Type B pancreatic cell (in vitro differentiated cells): ENCODE data around the gene YES1. TPM values are rescaled to one million over a fixed set of nuclear protein-coding genes. Genes with fewer than 3 reads are reported as not detected.

Source experiments
- DNase-seq: peaks from one replicate; pipeline ENCODE4 v3.0.0; 2021; ENCODE audit warnings: mixed read lengths; ENCODE audit not compliant: unreplicated experiment; ENCODE audit errors: extremely low spot score
- H3K27ac Mint-ChIP-seq: 2 replicates; pipeline ENCODE4 v1.8.0; 2021; ENCODE audit warnings: mild to moderate bottlenecking, mixed read lengths
- H3K27me3 Mint-ChIP-seq: 2 replicates; pipeline ENCODE4 v1.8.0; 2021; ENCODE audit warnings: mixed read lengths
- H3K36me3 Mint-ChIP-seq: 2 replicates; pipeline ENCODE4 v1.8.0; 2021; ENCODE audit warnings: mixed read lengths
- H3K4me1 Mint-ChIP-seq: one replicate; pipeline ENCODE4 v1.8.0; 2021; ENCODE audit warnings: mixed read lengths; ENCODE audit not compliant: unreplicated experiment
- H3K4me3 Mint-ChIP-seq: 2 replicates; pipeline ENCODE4 v1.8.0; 2021; ENCODE audit warnings: mild to moderate bottlenecking, mixed read lengths
- H3K9me3 Mint-ChIP-seq: 2 replicates; pipeline ENCODE4 v1.8.0; 2021; ENCODE audit warnings: mixed read lengths
- total RNA-seq: library from RNA; stranded (reverse); gene quantifications from 2 replicates; pipeline ENCODE4 v1.2.1, GENCODE V29; 2021; ENCODE audit warnings: low replicate concordance
- TF ChIP-seq, protein P1 (sequence below): fragments of 200-600 bp; sonication (generic); conservative IDR thresholded peaks from 2 replicates; pipeline ENCODE4 v1.5.0; 2021; ENCODE audit warnings: antibody characterized with exemption, mild to moderate bottlenecking

YES1 gene
- total RNA-seq, 1 donor from 2014 or later = 48.5 TPM

- Mint-ChIP-seq H3K9me3 (no peaks in the 10 kb centered on the region), H3K36me3 (peaks cover 30% of the 10 kb centered on the region), H3K27me3 (no peaks in the 10 kb centered on the region), H3K4me1 (no peaks in the 10 kb centered on the region), H3K27ac (no peak overlapping the region), H3K4me3 (no peak overlapping the region)
- no peak for DNase-seq
- TF ChIP-seq, protein P1, sequence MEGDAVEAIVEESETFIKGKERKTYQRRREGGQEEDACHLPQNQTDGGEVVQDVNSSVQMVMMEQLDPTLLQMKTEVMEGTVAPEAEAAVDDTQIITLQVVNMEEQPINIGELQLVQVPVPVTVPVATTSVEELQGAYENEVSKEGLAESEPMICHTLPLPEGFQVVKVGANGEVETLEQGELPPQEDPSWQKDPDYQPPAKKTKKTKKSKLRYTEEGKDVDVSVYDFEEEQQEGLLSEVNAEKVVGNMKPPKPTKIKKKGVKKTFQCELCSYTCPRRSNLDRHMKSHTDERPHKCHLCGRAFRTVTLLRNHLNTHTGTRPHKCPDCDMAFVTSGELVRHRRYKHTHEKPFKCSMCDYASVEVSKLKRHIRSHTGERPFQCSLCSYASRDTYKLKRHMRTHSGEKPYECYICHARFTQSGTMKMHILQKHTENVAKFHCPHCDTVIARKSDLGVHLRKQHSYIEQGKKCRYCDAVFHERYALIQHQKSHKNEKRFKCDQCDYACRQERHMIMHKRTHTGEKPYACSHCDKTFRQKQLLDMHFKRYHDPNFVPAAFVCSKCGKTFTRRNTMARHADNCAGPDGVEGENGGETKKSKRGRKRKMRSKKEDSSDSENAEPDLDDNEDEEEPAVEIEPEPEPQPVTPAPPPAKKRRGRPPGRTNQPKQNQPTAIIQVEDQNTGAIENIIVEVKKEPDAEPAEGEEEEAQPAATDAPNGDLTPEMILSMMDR = no peak
Measured at GRCh38 chr18:675307-675706, 136.7 kb downstream of the YES1 start.

GRCh38 chr18:673769-674168, 138.3 kb downstream of the YES1 start:
- TF ChIP-seq, protein P1 = no peak
- peaks cover 32% of the 10 kb centered on the region for H3K36me3 Mint-ChIP-seq
- no peaks in the 10 kb centered on the region for H3K9me3 Mint-ChIP-seq
- no peaks in the 10 kb centered on the region for H3K4me1 Mint-ChIP-seq
- DNase-seq = no peak
- H3K27ac Mint-ChIP-seq = no peak overlapping the region
- H3K4me3 Mint-ChIP-seq = no peak overlapping the region
- no peaks in the 10 kb centered on the region for H3K27me3 Mint-ChIP-seq

DNA sequence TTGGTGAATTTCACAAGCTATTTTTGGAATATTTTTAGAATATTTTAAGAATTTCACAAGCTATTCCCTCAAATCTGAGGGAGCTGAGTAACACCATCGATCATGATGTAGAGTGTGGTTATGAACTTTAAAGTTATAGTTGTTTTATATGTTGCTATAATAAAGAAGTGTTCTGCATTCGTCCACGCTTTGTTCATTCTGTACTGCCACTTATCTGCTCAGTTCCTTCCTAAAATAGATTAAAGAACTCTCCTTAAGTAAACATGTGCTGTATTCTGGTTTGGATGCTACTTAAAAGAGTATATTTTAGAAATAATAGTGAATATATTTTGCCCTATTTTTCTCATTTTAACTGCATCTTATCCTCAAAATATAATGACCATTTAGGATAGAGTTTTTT, 138.7 kb downstream of the YES1 start:
- no peaks in the 10 kb centered on the region for H3K27me3 Mint-ChIP-seq
- no peaks in the 10 kb centered on the region for H3K9me3 Mint-ChIP-seq
- no peak overlapping the region for H3K27ac Mint-ChIP-seq
- DNase-seq = no peak
- H3K4me3 Mint-ChIP-seq = no peak overlapping the region
- H3K36me3 Mint-ChIP-seq = peaks cover 36% of the 10 kb centered on the region
- H3K4me1 Mint-ChIP-seq = no peaks in the 10 kb centered on the region
- TF ChIP-seq, protein P1 = no peak

Other genes with a start within 250 kb of the YES1 start
- not detected in 2 replicates for gene CETN1, start 231.9 kb downstream of the YES1 start, total RNA-seq
- gene CLUL1, start 215.3 kb downstream of the YES1 start, total RNA-seq = 5.2 and 9.2 TPM in 2 replicates
- 65.3 and 143 TPM in 2 replicates for gene TYMS, start 154.6 kb downstream of the YES1 start, total RNA-seq
- 43.2 and 63.1 TPM in 2 replicates for gene ENOSF1, start 99.6 kb downstream of the YES1 start, total RNA-seq
- gene ADCYAP1, start 92.6 kb upstream of the YES1 start, total RNA-seq = 0.34 and 1.2 TPM in 2 replicates